IPS-NIHi7 (cell line): ENCODE measurements around the gene LHPP.
"Not testable (repeated sequence)": the region's sequence is repeated elsewhere in the genome, so short reads cannot be mapped to it uniquely, and the experiment has no call there.

ENCODE experiments used
- DNase-seq: peaks from one replicate; pipeline ENCODE4 v3.0.0; 2012; ENCODE audit warnings: mixed read lengths; ENCODE audit errors: extremely low spot score

LHPP gene

GRCh38 chr10:124605856-124606812, 144.5 kb downstream of the LHPP start:
- no peak for DNase-seq

- DNase-seq = no peak
Measured at GRCh38 chr10:124606822-124607221, 145.2 kb downstream of the LHPP start.

- DNase-seq = no peak
Measured at GRCh38 chr10:124607693-124608092, 146.1 kb downstream of the LHPP start.

- DNase-seq = no peak
Measured at GRCh38 chr10:124608093-124608721, 146.6 kb downstream of the LHPP start.

- no peak for DNase-seq
Measured at GRCh38 chr10:124609698-124610097, 148.1 kb downstream of the LHPP start.

GRCh38 chr10:124610186-124610585, 148.6 kb downstream of the LHPP start:
- not testable (repeated sequence) for DNase-seq

GRCh38 chr10:124610851-124611250, 149.2 kb downstream of the LHPP start:
- DNase-seq = not testable (repeated sequence)

GRCh38 chr10:124611738-124612137, 150.1 kb downstream of the LHPP start:
- DNase-seq = no peak

GRCh38 chr10:124612611-124613498, 151.2 kb downstream of the LHPP start:
- DNase-seq = peak; percentile 87

GRCh38 chr10:124614003-124614659, 152.5 kb downstream of the LHPP start:
- no peak for DNase-seq

- DNase-seq = no peak
Measured at GRCh38 chr10:124615259-124615658, 153.6 kb downstream of the LHPP start.

- DNase-seq = peak; percentile 58
Measured at GRCh38 chr10:124616040-124616835, 154.6 kb downstream of the LHPP start.

GRCh38 chr10:124616836-124617130, 155.2 kb downstream of the LHPP start:
- DNase-seq = no peak

GRCh38 chr10:124618470-124619073, 156.9 kb downstream of the LHPP start:
- DNase-seq = no peak

- DNase-seq = no peak
Measured at GRCh38 chr10:124619195-124619594, 157.6 kb downstream of the LHPP start.

- DNase-seq = no peak
Measured at GRCh38 chr10:124619802-124620490, 158.3 kb downstream of the LHPP start.

- DNase-seq = no peak
Measured at GRCh38 chr10:124621637-124622036, 160.0 kb downstream of the LHPP start.

GRCh38 chr10:124622158-124622557, 160.5 kb downstream of the LHPP start:
- DNase-seq = no peak

- DNase-seq = no peak
Measured at GRCh38 chr10:124622866-124623536, 161.4 kb downstream of the LHPP start.
